Liver (tissue), 3 donors: Measurements from ENCODE around the gene ITPKB.

Source experiments
- ATF3 ChIP-seq: IDR thresholded peaks from 2 replicates; pipeline ENCODE4 v1.6.1; 2016; ENCODE audit warnings: antibody characterized with exemption
- CTCF ChIP-seq: fragments of 150-350 bp; IDR thresholded peaks from 2 replicates; pipeline ENCODE4 v1.5.1; 2017; ENCODE audit warnings: improper control_type of control experiment, low read depth, low read length; ENCODE audit not compliant: missing input control
- GABPA ChIP-seq, 2 donors: IDR thresholded peaks in 1 of 2; conservative IDR thresholded peaks in 1 of 2; 2 replicates each; pipeline ENCODE4 v1.6.1; 2016; ENCODE audit warnings: antibody characterized with exemption in 2 of 2, mild to moderate bottlenecking in 1 of 2, moderate library complexity in 1 of 2
- RAD21 ChIP-seq, 2 donors: IDR thresholded peaks; 2 replicates each; pipeline ENCODE4 v1.6.1; 2016; ENCODE audit warnings: antibody characterized with exemption in 2 of 2, mild to moderate bottlenecking in 2 of 2
- SP1 ChIP-seq: IDR thresholded peaks from 2 replicates; pipeline ENCODE4 v1.6.1; 2018; ENCODE audit warnings: antibody characterized with exemption, mild to moderate bottlenecking
- TAF1 ChIP-seq: conservative IDR thresholded peaks from 2 replicates; pipeline ENCODE4 v1.6.1; 2016; ENCODE audit warnings: antibody characterized with exemption, mild to moderate bottlenecking
- YY1 ChIP-seq: IDR thresholded peaks from 2 replicates; pipeline ENCODE4 v1.6.1; 2016; ENCODE audit warnings: antibody characterized with exemption, mild to moderate bottlenecking
- ZBTB33 ChIP-seq: IDR thresholded peaks from 2 replicates; pipeline ENCODE4 v1.6.1; 2016; ENCODE audit warnings: antibody characterized with exemption
- TF ChIP-seq, protein P1 (sequence below): IDR thresholded peaks from 2 replicates; pipeline ENCODE4 v1.6.1; 2016; ENCODE audit warnings: antibody characterized with exemption
- donor health status: healthy.
- donor health status: healthy.

DNA sequence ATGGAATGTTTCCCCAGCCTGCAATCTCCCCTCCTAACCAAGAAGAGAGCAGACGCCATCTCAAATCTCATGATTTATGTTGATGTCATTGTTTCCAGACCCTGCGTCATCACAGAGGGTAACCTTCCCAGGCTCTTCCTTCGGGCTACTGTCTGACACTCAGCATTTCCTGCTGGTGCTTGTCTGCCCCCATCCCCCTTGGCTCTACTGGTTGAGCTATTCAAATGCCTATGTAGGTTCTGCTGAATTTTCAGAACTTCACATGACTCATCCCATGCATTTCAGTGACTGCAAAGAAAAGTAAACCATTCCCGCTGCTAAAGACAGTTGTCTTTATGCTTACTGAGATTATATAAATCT, 24.8 kb upstream of the ITPKB start:
- TF ChIP-seq CTCF = no peak
- no peak for TF ChIP-seq RAD21 (IDR thresholded peaks at IDR 0.05)
- TF ChIP-seq, protein P1, sequence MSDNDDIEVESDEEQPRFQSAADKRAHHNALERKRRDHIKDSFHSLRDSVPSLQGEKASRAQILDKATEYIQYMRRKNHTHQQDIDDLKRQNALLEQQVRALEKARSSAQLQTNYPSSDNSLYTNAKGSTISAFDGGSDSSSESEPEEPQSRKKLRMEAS = no peak
- no peak for TF ChIP-seq TAF1
- TF ChIP-seq SP1 = no peak
- no peak for TF ChIP-seq YY1
- no peak for TF ChIP-seq ZBTB33
- no peak for TF ChIP-seq ATF3
- TF ChIP-seq GABPA (IDR thresholded peaks at IDR 0.05 in 1 of 2, conservative IDR thresholded peaks at IDR 0.05 in 1 of 2) = no peak
